K562 (cell line): ENCODE measurements around the gene BAK1. TPM values are rescaled to one million over a fixed set of nuclear protein-coding genes. Genes with fewer than 3 reads are reported as not detected.

Experiments used
- ARNT ChIP-seq, 2 experiments: fragments of 450-650 bp; IDR thresholded peaks; 2 replicates each; pipeline ENCODE4 v1.6.1; 2016; ENCODE audit warnings: mild to moderate bottlenecking in 1 of 2
- BRD9 ChIP-seq: fragments of 450-650 bp; IDR thresholded peaks from 2 replicates; pipeline ENCODE4 v1.6.1; 2018; ENCODE audit warnings: low read depth; ENCODE audit not compliant: partially characterized antibody
- CBFA2T2 ChIP-seq: fragments of 450-650 bp; conservative IDR thresholded peaks from 2 replicates; pipeline ENCODE4 v1.6.1; 2017; ENCODE audit warnings: mild to moderate bottlenecking
- CBFA2T3 ChIP-seq: fragments of 450-650 bp; IDR thresholded peaks from 2 replicates; pipeline ENCODE4 v1.6.1; 2017
- CEBPB ChIP-seq: fragments of 450-650 bp; IDR thresholded peaks from 2 replicates; pipeline ENCODE4 v1.6.1; 2016; ENCODE audit warnings: missing genetic modification characterization, missing compliant biosample characterization
- FOXM1 ChIP-seq, 2 experiments: fragments of 450-650 bp in 1 of 2; sonication (generic) in 1 of 2; formaldehyde crosslinking in 1 of 2; IDR thresholded peaks; 2 replicates each; pipeline versions ENCODE4 v1.6.1 to v1.9.0; 2017 to 2022; ENCODE audit warnings: low read depth in 2 of 2, mild to moderate bottlenecking in 2 of 2, missing genetic modification reagents in 1 of 2, moderate library complexity in 1 of 2
- HCFC1 ChIP-seq: IDR thresholded peaks from 2 replicates; pipeline ENCODE4 v1.6.1; 2012; ENCODE audit warnings: low read depth, low read length, improper control_type of control experiment
- HSF4 ChIP-seq: fragments of 250-450 bp; sonication (Bioruptor Pico); IDR thresholded peaks from 2 replicates; pipeline ENCODE4 v2.1.2; 2022; ENCODE audit warnings: mild to moderate bottlenecking, moderate library complexity, borderline replicate concordance
- KLF16 ChIP-seq: IDR thresholded peaks from 2 replicates; pipeline ENCODE4 v1.6.1; 2016; ENCODE audit warnings: antibody characterized with exemption
- MEIS2 ChIP-seq: fragments of 450-650 bp; IDR thresholded peaks from 2 replicates; pipeline ENCODE4 v1.6.1; 2014; ENCODE audit warnings: mild to moderate bottlenecking; ENCODE audit not compliant: partially characterized antibody
- NEUROD1 ChIP-seq: fragments of 150-350 bp; IDR thresholded peaks from 2 replicates; pipeline ENCODE4 v1.6.1; 2014; ENCODE audit warnings: borderline replicate concordance, low read length, low read depth; ENCODE audit not compliant: partially characterized antibody
- RCOR1 ChIP-seq, 2 experiments: IDR thresholded peaks; 2 replicates each; pipeline ENCODE4 v1.6.1; 2012; ENCODE audit warnings: low read depth in 2 of 2, low read length in 2 of 2, borderline replicate concordance in 1 of 2, improper control_type of control experiment in 1 of 2
- RNF2 ChIP-seq: sonication (generic); IDR thresholded peaks from 2 replicates; pipeline ENCODE4 v1.6.1; 2016
- TAL1 ChIP-seq: fragments of 450-650 bp; IDR thresholded peaks from 2 replicates; pipeline ENCODE4 v1.6.1; 2016; ENCODE audit warnings: mild to moderate bottlenecking
- TCF3 ChIP-seq: sonication (generic); formaldehyde crosslinking; IDR thresholded peaks from 2 replicates; pipeline ENCODE4 v1.4.0; 2020; ENCODE audit warnings: mild to moderate bottlenecking, missing genetic modification reagents
- ZNF324 ChIP-seq: fragments of 250-450 bp; sonication (Bioruptor Pico); IDR thresholded peaks from 2 replicates; pipeline ENCODE4 v1.4.0; 2020; ENCODE audit warnings: mild to moderate bottlenecking
- ZNF347 ChIP-seq: fragments of 450-650 bp; formaldehyde crosslinking; IDR thresholded peaks from 2 replicates; pipeline ENCODE4 v1.4.0; 2020; ENCODE audit warnings: low read depth, mild to moderate bottlenecking, moderate library complexity
- ZNF398 ChIP-seq: fragments of 250-450 bp; sonication (Bioruptor Pico); IDR thresholded peaks from 2 replicates; pipeline ENCODE4 v1.8.0; 2021; ENCODE audit warnings: moderate library complexity, mild to moderate bottlenecking, inconsistent platforms
- polyA plus RNA-seq, 8 experiments: library from polyadenylated mRNA; depleted of rRNA in 4 of 8; stranded (reverse) in 5 of 8; unstranded in 3 of 8; fragments of >200 nt; fragmentation: Nextera tagmentation in 2 of 8; fragmentation: Illumina TruSeq in 1 of 8; extraction: Ambion mirVana in 2 of 8; extraction: Trizol in 1 of 8; gene quantifications; 2 replicates each; pipeline versions ENCODE4 v1.2.1 to v1.2.3, GENCODE V29; 2011 to 2014; ENCODE audit warnings: inconsistent platforms in 1 of 8, missing spikeins in 1 of 8
- total RNA-seq, 7 experiments: library from RNA; depleted of rRNA in 6 of 7; stranded (reverse); fragments of >200 nt in 6 of 7; fragmentation: Illumina TruSeq in 2 of 7; extraction: Trizol in 2 of 7; gene quantifications; 2 replicates each; pipeline versions ENCODE4 v1.2.1 to v1.2.3, GENCODE V29; 2011 to 2021; ENCODE audit warnings: low replicate concordance in 1 of 7
- TF ChIP-seq, protein P1 (sequence below): fragments of 450-650 bp; IDR thresholded peaks from 2 replicates; pipeline ENCODE4 v1.6.1; 2016

The BAK1 gene
- total and polyA plus RNA-seq, 9 of the 15 experiments (the other 6 are each of a cell fraction or from before 2014, with no cell fraction given), result 5.4 to 30.7 (median 18.9) TPM

DNA sequence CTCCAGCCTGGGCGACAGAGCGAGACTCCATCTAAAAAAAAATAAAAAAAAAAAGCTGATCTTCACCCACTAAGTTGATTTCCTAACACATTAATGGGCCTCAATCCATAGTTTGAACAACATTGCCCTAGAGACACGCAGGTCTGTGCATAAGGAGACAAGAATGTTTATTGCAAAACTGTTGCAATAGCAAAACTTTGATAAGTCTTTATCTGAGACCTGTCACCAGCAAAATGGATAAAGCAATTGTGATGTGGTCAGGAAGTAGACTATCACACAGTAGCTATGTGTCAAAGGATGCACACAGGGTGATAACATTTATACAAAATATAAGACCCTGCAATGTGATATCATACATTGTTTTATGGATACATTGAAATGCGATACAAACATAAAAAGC lies 36.8 kb upstream of the BAK1 start (continued):
- TF ChIP-seq, protein P1, sequence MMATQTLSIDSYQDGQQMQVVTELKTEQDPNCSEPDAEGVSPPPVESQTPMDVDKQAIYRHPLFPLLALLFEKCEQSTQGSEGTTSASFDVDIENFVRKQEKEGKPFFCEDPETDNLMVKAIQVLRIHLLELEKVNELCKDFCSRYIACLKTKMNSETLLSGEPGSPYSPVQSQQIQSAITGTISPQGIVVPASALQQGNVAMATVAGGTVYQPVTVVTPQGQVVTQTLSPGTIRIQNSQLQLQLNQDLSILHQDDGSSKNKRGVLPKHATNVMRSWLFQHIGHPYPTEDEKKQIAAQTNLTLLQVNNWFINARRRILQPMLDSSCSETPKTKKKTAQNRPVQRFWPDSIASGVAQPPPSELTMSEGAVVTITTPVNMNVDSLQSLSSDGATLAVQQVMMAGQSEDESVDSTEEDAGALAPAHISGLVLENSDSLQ, result peak; percentile 32
- TF ChIP-seq ZNF324 (no peak), TAL1 (peak; percentile 38; the same call in 1 of the 2 replicates), CEBPB (peak; percentile 86), CBFA2T3 (peak; percentile 79), NEUROD1 (no peak), RNF2 (0 out of 2 replicates have a peak, but pooled peaks have one; percentile 23), ARNT (IDR thresholded peaks at IDR 0.05) (no peak), ZNF347 (CRISPR knock-in tag) (no peak), KLF16 (peak; percentile 37; the same call in 1 of the 2 replicates), RCOR1 (IDR thresholded peaks at IDR 0.05; ENCODE audit: borderline replicate concordance in 1 of 2, low read depth in 2 of 2, low read length in 2 of 2) (peak in 1 of 2 experiments; percentile 84; a peak in 2 of 4 replicates), TCF3 (CRISPR knock-in tag) (peak; percentile 59), FOXM1 (IDR thresholded peaks at IDR 0.05; ENCODE audit: low read depth) (0 out of 2 replicates have a peak, but pooled peaks have one; percentile 14), FOXM1 (CRISPR knock-in tag; IDR thresholded peaks at IDR 0.05; ENCODE audit: low read depth) (no peak), CBFA2T2 (peak; percentile 59), ZNF398 (no peak), MEIS2 (peak; percentile 69), BRD9 (no peak), HSF4 (CRISPR knock-in tag) (no peak), HCFC1 (no peak)
